Suppressor macrophage treated with lipopolysaccharide for 4 hours (primary cell): ENCODE results near the gene TMEM138.

ENCODE experiments used
- DNase-seq: peaks from one replicate; pipeline ENCODE4 v3.0.0-alpha.2; 2020

The TMEM138 gene

GRCh38 chr11:61361741-61362541 is at the start of gene TMEM138, which contains the start of gene CYB561A3:
TSS of gene TMEM138 (plus strand) at chr11:61362374. CDS start at chr11:61364391, 2,017 bp downstream.
TSS of gene CYB561A3 (minus strand) at chr11:61361882. CDS start at chr11:61356713, 5,169 bp downstream.
- peak; percentile 98 for DNase-seq

DNA sequence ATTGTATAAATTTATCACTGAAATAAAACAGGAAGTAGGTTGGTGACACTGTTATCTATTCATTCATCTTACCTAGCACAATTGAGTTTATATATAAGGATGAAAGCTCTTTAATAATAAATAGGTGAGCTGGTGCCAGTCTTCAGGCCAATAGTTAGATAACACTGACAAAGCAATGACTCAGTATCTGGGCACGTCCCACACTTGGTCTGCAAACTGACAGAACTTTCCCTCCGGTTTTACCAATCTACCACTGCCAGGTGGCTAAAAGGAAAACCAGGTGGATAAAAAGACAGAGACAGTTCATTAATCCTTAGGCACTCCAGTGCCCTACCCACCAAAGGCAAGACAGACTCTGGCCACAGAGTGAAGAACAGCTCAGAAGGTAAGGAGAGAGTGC is 46.9 kb upstream of the TMEM138 start:
- DNase-seq: no peak

- DNase-seq: no peak
Measured at GRCh38 chr11:61325649-61326414, 36.3 kb upstream of the TMEM138 start.

DNA sequence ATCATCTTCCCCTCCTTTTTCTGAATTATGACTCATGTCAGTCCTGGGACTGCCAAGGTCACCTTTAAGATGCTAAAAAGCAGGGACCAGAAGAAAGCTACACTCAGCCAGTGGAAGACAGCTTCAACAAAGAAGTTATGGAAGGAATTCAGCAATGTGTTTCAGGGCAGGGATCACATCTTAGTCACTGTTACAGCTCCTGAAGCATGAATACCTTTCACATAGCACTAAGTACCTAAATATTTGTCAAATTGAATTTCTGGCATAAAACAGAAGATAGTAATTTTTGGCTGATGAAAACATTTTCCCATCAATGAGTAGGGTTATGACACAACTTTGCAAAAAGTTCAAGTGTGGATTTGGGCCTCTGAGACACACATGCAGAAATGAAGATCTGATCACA is 34.5 kb upstream of the TMEM138 start:
- DNase-seq: no peak

DNA sequence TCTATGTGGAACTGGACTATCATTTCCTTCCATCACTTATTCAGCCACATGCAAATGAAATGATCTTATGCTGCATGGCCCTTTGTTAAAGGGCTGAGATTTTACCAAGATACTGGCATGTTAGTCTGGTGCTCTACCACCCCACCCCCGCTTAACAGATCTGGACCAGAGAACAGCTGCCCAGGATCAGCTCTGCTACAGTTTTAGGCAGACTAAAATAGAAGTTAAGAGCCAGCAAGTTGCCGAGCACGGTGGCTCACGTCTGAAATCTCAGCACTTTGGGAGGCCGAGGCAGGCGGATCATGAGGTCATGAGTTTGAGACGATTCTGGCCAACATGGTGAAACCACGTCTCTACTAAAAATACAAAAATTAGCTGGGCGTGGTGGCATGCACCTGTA is 33.8 kb upstream of the TMEM138 start:
- no peak for DNase-seq

DNA sequence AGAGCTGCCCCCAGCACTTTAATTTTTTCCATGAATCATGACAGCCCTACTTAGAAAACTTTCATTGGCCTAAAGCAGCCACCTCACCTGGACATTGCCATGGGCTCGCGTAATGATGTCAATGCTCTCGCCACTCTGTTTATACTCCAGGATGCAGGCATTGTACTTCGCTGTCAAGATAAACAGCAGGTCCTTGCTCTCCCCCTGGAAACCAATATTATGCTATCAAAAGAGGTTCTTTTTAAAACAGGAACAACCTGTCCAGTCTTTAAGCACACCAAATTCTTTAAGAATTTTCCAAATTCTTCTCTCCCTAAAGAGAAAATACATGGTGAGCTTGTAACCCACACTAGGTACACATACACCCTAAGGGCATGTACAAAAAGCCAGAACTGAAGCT is 32.3 kb upstream of the TMEM138 start:
- DNase-seq: no peak

GRCh38 chr11:61331651-61332050 is 30.5 kb upstream of the TMEM138 start:
- peak; percentile 63 for DNase-seq

- DNase-seq: no peak
Measured at GRCh38 chr11:61332281-61332796, 29.8 kb upstream of the TMEM138 start.

DNA sequence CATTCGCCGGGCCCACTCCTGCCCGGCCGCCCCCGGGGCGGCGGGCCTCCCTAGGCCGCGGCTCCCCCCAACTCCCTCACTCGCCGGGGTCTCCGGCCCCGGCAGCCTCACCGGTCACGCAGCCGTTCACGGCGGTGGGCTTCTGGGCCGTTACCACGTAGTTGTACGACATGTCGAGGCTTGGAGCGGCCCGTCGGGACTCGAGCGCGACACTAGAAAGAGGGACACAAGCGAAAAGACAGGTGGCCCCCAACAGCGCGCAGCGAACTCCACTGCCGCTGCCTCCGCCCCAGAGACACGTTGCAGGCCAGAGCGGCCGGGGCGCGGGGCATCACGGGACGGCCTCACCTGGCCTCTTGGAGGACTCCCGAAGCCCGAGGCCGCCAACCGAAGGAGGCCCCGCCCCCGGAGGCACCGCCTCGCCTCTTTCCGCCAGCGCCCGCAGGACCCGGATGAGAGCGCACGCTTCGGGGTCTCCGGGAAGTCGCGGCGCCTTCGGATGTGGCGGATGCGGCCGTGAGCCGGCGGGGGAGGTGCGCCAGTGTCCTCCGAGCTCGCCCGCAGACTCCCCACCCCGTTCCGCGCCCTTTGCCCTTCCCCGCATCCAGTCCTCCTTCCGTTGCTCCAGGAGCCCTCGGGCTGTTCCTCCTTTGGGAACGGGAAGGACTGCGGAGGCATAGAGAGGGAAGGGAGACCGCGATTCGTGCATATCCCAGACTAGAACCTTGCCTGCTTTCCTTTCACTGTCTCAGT is 29.2 kb upstream of the TMEM138 start, which contains the start of the genes DDB1 and TKFC:
TSS of gene DDB1 (minus strand) at position 309 of the 753 bp plus-strand sequence. CDS start at position 172, 137 bp downstream.
TSS of gene TKFC (plus strand) at position 432 of the 753 bp plus-strand sequence. CDS start 1,501 bp downstream, outside the sequence.
- peak; percentile 92 for DNase-seq

- no peak for DNase-seq
Measured at GRCh38 chr11:61333550-61334433, 28.4 kb upstream of the TMEM138 start.

- DNase-seq: no peak
Measured at GRCh38 chr11:61334434-61335354, 27.5 kb upstream of the TMEM138 start.

DNA sequence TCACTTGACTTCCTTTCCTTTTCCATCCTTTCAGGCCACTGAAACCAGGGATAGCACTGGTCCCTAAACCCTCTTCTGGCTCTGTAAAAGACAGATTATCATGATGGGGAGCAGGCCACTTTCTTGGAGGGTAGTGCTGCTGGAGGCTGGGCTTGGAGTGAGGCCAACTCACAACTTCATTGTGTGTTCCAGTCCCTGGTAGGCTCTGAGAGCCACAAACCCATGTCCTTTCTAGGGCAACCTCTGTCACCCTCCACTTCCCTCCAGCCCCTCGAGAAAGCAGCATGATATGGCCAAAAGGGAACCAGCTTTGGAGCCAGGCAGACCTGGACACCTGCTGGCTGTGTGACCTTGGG is 26.8 kb upstream of the TMEM138 start:
- DNase-seq: no peak

- DNase-seq: peak; percentile 83
Measured at GRCh38 chr11:61336171-61336935, 25.8 kb upstream of the TMEM138 start.

- no peak for DNase-seq
Measured at GRCh38 chr11:61337706-61338470, 24.3 kb upstream of the TMEM138 start.

DNA sequence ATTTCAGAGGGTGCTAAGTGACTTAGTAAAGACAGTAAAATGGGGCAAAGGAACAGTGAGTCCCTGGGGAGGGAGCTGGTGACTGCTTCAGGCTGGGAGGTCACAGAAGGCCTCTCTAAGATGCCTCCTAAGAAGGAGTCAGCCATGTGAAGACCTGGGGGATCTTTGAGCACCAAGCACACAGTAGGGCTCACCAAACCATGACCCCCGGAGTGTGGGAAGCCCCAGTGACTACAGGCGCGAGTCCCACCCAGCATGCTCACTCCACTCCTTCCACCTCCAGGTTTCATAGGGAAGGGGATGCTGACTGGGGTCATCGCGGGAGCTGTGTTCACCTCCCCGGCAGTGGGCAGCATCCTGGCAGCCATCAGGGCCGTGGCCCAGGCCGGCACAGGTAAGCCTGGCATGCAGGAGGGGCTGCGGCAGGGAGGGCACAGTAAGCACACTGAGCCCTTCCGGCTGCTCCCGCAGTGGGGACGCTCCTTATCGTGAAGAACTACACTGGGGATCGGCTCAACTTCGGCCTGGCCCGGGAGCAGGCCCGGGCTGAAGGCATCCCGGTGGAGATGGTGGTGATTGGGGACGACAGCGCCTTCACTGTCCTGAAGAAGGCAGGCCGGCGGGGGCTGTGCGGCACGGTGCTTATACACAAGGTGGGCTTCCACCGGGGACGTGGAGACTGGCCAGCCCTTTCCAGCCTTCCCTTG is 23.2 kb upstream of the TMEM138 start:
- no peak for DNase-seq

GRCh38 chr11:61339490-61339878 is 22.7 kb upstream of the TMEM138 start:
- DNase-seq: no peak

- DNase-seq: no peak
Measured at GRCh38 chr11:61340979-61341378, 21.2 kb upstream of the TMEM138 start.

- DNase-seq: no peak
Measured at GRCh38 chr11:61341706-61342105, 20.5 kb upstream of the TMEM138 start.
